Measurements from ENCODE around the gene CD200.

- TF ChIP-seq GATA2 (IDR thresholded peaks at IDR 0.05; ENCODE audit: low read depth, low read length): no peak
- no peak for TF ChIP-seq GATA3 (IDR thresholded peaks at IDR 0.05; ENCODE audit: low read depth, low read length)
Measured at GRCh38 chr3:112394003-112394640, 61.2 kb downstream of the CD200 start.
